NT2/D1 (cell line): ENCODE results near the gene MUCL3.

Experiments
- SUZ12 ChIP-seq: IDR thresholded peaks from 2 replicates; pipeline ENCODE4 v1.6.1; 2011; ENCODE audit not compliant: insufficient read length, insufficient read depth; ENCODE audit errors: extremely low read depth
- YY1 ChIP-seq: IDR thresholded peaks from 2 replicates; pipeline ENCODE4 v1.6.1; 2011; ENCODE audit not compliant: insufficient read length, insufficient read depth
- ZNF274 ChIP-seq: IDR thresholded peaks from 2 replicates; pipeline ENCODE4 v1.6.1; 2011; ENCODE audit warnings: mild to moderate bottlenecking, low read depth, low read length

DNA sequence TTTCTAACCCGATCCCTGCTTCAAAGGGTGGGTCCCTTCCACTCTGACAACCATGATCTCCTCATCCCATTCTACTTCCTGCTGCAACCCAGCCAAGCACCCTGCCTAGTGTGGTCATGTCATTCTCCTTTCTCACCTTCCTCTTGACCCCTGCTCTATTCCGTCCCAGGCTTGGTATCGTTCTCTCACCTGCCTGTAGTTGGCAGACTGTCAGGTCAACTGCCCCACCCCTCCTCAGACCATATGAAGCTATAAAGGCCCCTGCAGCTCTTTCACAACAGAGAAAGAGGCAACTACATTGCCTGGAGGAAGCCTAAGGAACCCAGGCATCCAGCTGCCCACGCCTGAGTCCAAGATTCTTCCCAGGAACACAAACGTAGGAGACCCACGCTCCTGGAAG lies 42.7 kb downstream of the MUCL3 start, which contains the start of gene MUC21:
- TF ChIP-seq SUZ12 = no peak
- no peak for TF ChIP-seq ZNF274
- TF ChIP-seq YY1 = no peak
